ENCODE data around the gene MEIOSIN. TPM values are rescaled to one million over a fixed set of nuclear protein-coding genes. Genes with fewer than 3 reads are reported as not detected.

The MEIOSIN gene
- total and polyA plus RNA-seq, 4 donors = not detected

DNA sequence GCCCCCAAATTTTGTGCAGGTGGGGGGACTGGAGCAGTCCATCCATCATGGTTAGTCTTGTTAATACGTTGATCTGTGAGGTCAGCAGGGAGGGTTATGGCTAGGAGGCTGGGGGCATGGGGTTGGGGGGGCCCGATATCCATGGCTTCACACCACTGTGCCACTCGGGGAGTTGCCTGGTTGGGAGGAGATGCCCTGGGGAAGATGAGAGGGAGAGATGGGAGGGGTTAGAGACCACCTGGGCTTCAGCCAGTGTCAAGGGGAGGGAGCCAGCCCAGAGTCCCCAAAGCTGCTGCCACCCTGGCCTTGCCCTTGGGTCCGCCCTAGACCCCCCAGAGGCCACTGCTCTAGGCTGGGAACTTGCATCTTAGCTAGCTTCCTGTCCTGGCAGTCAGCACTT lies 50.9 kb downstream of the MEIOSIN start:
- no peak for DNase-seq (ENCODE audit: low spot score)
- H3K27me3 ChIP-seq (ENCODE audit: control insufficient read depth in 4 of 4, insufficient read depth in 4 of 4, low read length in 3 of 4) = no peaks in the 10 kb centered on the region
- 83% methylated on average over 4 of the region's 4 CpGs for WGBS
- H3K36me3 ChIP-seq (ENCODE audit: control insufficient read depth in 4 of 4, insufficient read depth in 3 of 4, low read depth in 1 of 4, low read length in 3 of 4) = peaks cover 0 to 25% (median 6%) of the 10 kb centered on the region in 4 donors
- TF ChIP-seq EGR1 (IDR thresholded peaks at IDR 0.05; ENCODE audit: low read depth in 2 of 2) (no peak), HNF4A (conservative IDR thresholded peaks at IDR 0.05) (no peak), TAF1 (conservative IDR thresholded peaks at IDR 0.05) (no peak), NR2F2 (IDR thresholded peaks at IDR 0.05) (no peak), CTCF (IDR thresholded peaks at IDR 0.05; ENCODE audit: low read depth, low read length, missing input control) (no peak), YY1 (IDR thresholded peaks at IDR 0.05) (no peak), GABPA (IDR thresholded peaks at IDR 0.05 in 1 of 2, conservative IDR thresholded peaks at IDR 0.05 in 1 of 2) (no peak), SP1 (IDR thresholded peaks at IDR 0.05) (no peak), HNF4G (IDR thresholded peaks at IDR 0.05) (no peak), FOXA1 (IDR thresholded peaks at IDR 0.05) (no peak), FOXA2 (IDR thresholded peaks at IDR 0.05) (no peak), ATF3 (IDR thresholded peaks at IDR 0.05) (no peak), JUND (IDR thresholded peaks at IDR 0.05) (no peak), RXRA (IDR thresholded peaks at IDR 0.05) (no peak)
- TF ChIP-seq, protein P1, sequence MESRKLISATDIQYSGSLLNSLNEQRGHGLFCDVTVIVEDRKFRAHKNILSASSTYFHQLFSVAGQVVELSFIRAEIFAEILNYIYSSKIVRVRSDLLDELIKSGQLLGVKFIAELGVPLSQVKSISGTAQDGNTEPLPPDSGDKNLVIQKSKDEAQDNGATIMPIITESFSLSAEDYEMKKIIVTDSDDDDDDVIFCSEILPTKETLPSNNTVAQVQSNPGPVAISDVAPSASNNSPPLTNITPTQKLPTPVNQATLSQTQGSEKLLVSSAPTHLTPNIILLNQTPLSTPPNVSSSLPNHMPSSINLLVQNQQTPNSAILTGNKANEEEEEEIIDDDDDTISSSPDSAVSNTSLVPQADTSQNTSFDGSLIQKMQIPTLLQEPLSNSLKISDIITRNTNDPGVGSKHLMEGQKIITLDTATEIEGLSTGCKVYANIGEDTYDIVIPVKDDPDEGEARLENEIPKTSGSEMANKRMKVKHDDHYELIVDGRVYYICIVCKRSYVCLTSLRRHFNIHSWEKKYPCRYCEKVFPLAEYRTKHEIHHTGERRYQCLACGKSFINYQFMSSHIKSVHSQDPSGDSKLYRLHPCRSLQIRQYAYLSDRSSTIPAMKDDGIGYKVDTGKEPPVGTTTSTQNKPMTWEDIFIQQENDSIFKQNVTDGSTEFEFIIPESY (IDR thresholded peaks at IDR 0.05) = no peak
- TF ChIP-seq, protein P2, sequence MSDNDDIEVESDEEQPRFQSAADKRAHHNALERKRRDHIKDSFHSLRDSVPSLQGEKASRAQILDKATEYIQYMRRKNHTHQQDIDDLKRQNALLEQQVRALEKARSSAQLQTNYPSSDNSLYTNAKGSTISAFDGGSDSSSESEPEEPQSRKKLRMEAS (IDR thresholded peaks at IDR 0.05) = no peak
- TF ChIP-seq, protein P3, sequence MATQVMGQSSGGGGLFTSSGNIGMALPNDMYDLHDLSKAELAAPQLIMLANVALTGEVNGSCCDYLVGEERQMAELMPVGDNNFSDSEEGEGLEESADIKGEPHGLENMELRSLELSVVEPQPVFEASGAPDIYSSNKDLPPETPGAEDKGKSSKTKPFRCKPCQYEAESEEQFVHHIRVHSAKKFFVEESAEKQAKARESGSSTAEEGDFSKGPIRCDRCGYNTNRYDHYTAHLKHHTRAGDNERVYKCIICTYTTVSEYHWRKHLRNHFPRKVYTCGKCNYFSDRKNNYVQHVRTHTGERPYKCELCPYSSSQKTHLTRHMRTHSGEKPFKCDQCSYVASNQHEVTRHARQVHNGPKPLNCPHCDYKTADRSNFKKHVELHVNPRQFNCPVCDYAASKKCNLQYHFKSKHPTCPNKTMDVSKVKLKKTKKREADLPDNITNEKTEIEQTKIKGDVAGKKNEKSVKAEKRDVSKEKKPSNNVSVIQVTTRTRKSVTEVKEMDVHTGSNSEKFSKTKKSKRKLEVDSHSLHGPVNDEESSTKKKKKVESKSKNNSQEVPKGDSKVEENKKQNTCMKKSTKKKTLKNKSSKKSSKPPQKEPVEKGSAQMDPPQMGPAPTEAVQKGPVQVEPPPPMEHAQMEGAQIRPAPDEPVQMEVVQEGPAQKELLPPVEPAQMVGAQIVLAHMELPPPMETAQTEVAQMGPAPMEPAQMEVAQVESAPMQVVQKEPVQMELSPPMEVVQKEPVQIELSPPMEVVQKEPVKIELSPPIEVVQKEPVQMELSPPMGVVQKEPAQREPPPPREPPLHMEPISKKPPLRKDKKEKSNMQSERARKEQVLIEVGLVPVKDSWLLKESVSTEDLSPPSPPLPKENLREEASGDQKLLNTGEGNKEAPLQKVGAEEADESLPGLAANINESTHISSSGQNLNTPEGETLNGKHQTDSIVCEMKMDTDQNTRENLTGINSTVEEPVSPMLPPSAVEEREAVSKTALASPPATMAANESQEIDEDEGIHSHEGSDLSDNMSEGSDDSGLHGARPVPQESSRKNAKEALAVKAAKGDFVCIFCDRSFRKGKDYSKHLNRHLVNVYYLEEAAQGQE (IDR thresholded peaks at IDR 0.05) = no peak
- H3K27ac ChIP-seq (ENCODE audit: low read depth in 1 of 2, low read length in 2 of 2) = no peak overlapping the region
- H3K4me3 ChIP-seq (ENCODE audit: low read depth in 1 of 3, low read length in 3 of 3) = no peak overlapping the region
- no peak overlapping the region for H3K9ac ChIP-seq (ENCODE audit: low read depth in 1 of 2, low read length in 2 of 2)
- peaks cover 3 to 13% (median 5%) of the 10 kb centered on the region in 4 donors for H3K4me1 ChIP-seq (ENCODE audit: control insufficient read depth in 4 of 4, insufficient read depth in 4 of 4, low read length in 3 of 4)
- H3K9me3 ChIP-seq (ENCODE audit: control insufficient read depth in 4 of 4, low read length in 3 of 4) = no peaks in the 10 kb centered on the region
